SK-N-SH treated with all-trans-retinoic acid at 6 μM for 48 hours (cell line): ENCODE data around the gene RNF144A.

Experiments
- ARNTL ChIP-seq: fragments of 450-650 bp; formaldehyde crosslinking; IDR thresholded peaks from 2 replicates; pipeline ENCODE4 v1.5.0; 2020; ENCODE audit warnings: low read depth, mild to moderate bottlenecking, moderate library complexity, borderline replicate concordance
- BACH2 ChIP-seq: fragments of 250-450 bp; sonication (Bioruptor Pico); IDR thresholded peaks from 2 replicates; pipeline ENCODE4 v1.9.0; 2021; ENCODE audit warnings: mild to moderate bottlenecking, borderline replicate concordance
- CSRNP3 ChIP-seq: fragments of 250-450 bp; sonication (Bioruptor Pico); IDR thresholded peaks from 2 replicates; pipeline ENCODE4 v1.5.1; 2021; ENCODE audit warnings: mild to moderate bottlenecking, moderate library complexity
- ESRRG ChIP-seq: fragments of 250-450 bp; sonication (Bioruptor Pico); IDR thresholded peaks from 2 replicates; pipeline ENCODE4 v1.6.1; 2021; ENCODE audit warnings: mild to moderate bottlenecking
- POU6F1 ChIP-seq: fragments of 250-450 bp; sonication (Bioruptor Pico); IDR thresholded peaks from 2 replicates; pipeline ENCODE4 v1.8.0; 2021; ENCODE audit warnings: low read depth, mild to moderate bottlenecking, moderate library complexity, borderline replicate concordance
- PPARA ChIP-seq: fragments of 250-450 bp; sonication (Bioruptor Pico); IDR thresholded peaks from 2 replicates; pipeline ENCODE4 v1.5.0; 2020; ENCODE audit warnings: mild to moderate bottlenecking, borderline replicate concordance
- RARB ChIP-seq: fragments of 250-450 bp; sonication (Bioruptor Pico); IDR thresholded peaks from 2 replicates; pipeline ENCODE4 v1.8.0; 2021; ENCODE audit warnings: mild to moderate bottlenecking, moderate library complexity
- SNAI2 ChIP-seq: fragments of 250-450 bp; sonication (Bioruptor Pico); IDR thresholded peaks from 2 replicates; pipeline ENCODE4 v1.5.0; 2020; ENCODE audit warnings: mild to moderate bottlenecking, moderate library complexity
- TOX ChIP-seq: fragments of 250-450 bp; sonication (Bioruptor Pico); IDR thresholded peaks from 2 replicates; pipeline ENCODE4 v1.8.0; 2021; ENCODE audit warnings: mild to moderate bottlenecking, moderate library complexity, borderline replicate concordance
- TSHZ2 ChIP-seq: fragments of 250-450 bp; sonication (Bioruptor Pico); IDR thresholded peaks from 2 replicates; pipeline ENCODE4 v1.5.0; 2020; ENCODE audit warnings: mild to moderate bottlenecking, moderate library complexity
- ZFP3 ChIP-seq: fragments of 250-450 bp; sonication (Bioruptor Pico); IDR thresholded peaks from 2 replicates; pipeline ENCODE4 v1.5.0; 2020; ENCODE audit warnings: mild to moderate bottlenecking, moderate library complexity
- ZFP30 ChIP-seq: fragments of 450-650 bp; formaldehyde crosslinking; IDR thresholded peaks from 2 replicates; pipeline ENCODE4 v1.5.0; 2022; ENCODE audit warnings: mild to moderate bottlenecking, moderate library complexity
- ZNF70 ChIP-seq: fragments of 450-650 bp; formaldehyde crosslinking; IDR thresholded peaks from 2 replicates; pipeline ENCODE4 v1.5.0; 2020; ENCODE audit warnings: mild to moderate bottlenecking, moderate library complexity

GRCh38 chr2:7047661-7048060, 130.4 kb downstream of the RNF144A start:
- no peak for TF ChIP-seq ZNF70
- no peak for TF ChIP-seq SNAI2 (CRISPR knock-in tag)
- TF ChIP-seq ARNTL (CRISPR knock-in tag): no peak
- TF ChIP-seq ESRRG: no peak
- no peak for TF ChIP-seq TSHZ2 (CRISPR knock-in tag)
- TF ChIP-seq ZFP3 (CRISPR knock-in tag): no peak
- no peak for TF ChIP-seq RARB (CRISPR knock-in tag)
- TF ChIP-seq CSRNP3 (CRISPR knock-in tag): no peak
- no peak for TF ChIP-seq PPARA
- TF ChIP-seq TOX (CRISPR knock-in tag): no peak
- no peak for TF ChIP-seq ZFP30
- TF ChIP-seq POU6F1: no peak
- no peak for TF ChIP-seq BACH2 (CRISPR knock-in tag)
